ENCODE measurements around the gene NEB. TPM values are rescaled to one million over a fixed set of nuclear protein-coding genes. Genes with fewer than 3 reads are reported as not detected.

The NEB gene
- total and polyA plus RNA-seq, 2 experiments from 2014 or later = 0.40 to 1.2 TPM

DNA sequence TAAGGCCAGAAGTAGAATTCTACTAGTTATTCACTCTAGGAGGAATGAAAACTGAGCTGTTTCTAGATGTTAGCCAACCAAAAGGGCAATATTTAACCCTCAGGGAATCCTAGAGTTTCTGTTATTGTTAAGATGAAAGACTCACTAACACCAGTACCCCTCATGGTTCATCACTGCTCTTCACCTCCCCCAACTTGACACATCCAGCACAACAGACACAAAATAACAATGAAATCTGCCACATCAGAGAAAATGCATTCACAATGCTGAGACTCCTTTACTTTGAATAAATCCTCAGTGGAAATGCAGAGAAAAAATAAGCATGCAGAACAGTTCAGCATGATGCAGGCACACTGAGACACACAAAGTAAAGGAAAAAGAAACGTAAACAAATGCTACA, 213.3 kb downstream of the NEB start:
- Histone ChIP-seq H3K9me3 (ENCODE audit: low read depth) (no peaks in the 10 kb centered on the region), H3K36me3 (no peaks in the 10 kb centered on the region), H3K27ac (no peak overlapping the region), H3K4me3 (no peak overlapping the region), H3K27me3 (no peaks in the 10 kb centered on the region), H3K4me1 (ENCODE audit: low read depth) (no peaks in the 10 kb centered on the region)
- DNase-seq (ENCODE audit: low read depth in 1 of 2, low spot score in 1 of 2) = no peak
- TF ChIP-seq CTCF (IDR thresholded peaks at IDR 0.05; ENCODE audit: low read depth, low read length) = no peak

GRCh38 chr2:151518802-151519201, 215.5 kb downstream of the NEB start:
- no peaks in the 10 kb centered on the region for H3K9me3 ChIP-seq (ENCODE audit: low read depth)
- TF ChIP-seq CTCF (IDR thresholded peaks at IDR 0.05; ENCODE audit: low read depth, low read length) = no peak
- H3K27me3 ChIP-seq = no peaks in the 10 kb centered on the region
- no peaks in the 10 kb centered on the region for H3K36me3 ChIP-seq
- H3K27ac ChIP-seq = no peak overlapping the region
- no peaks in the 10 kb centered on the region for H3K4me1 ChIP-seq (ENCODE audit: low read depth)
- peak in 1 of 2 donors; percentile 6 for DNase-seq (ENCODE audit: low read depth in 1 of 2, low spot score in 1 of 2)
- H3K4me3 ChIP-seq = no peak overlapping the region

GRCh38 chr2:151508519-151508918, 225.8 kb downstream of the NEB start:
- no peak for TF ChIP-seq CTCF (IDR thresholded peaks at IDR 0.05; ENCODE audit: low read depth, low read length)
- no peak overlapping the region for H3K27ac ChIP-seq
- no peak for DNase-seq (ENCODE audit: low read depth in 1 of 2, low spot score in 1 of 2)
- no peak overlapping the region for H3K4me3 ChIP-seq
- H3K27me3 ChIP-seq = no peaks in the 10 kb centered on the region
- no peaks in the 10 kb centered on the region for H3K9me3 ChIP-seq (ENCODE audit: low read depth)
- no peaks in the 10 kb centered on the region for H3K4me1 ChIP-seq (ENCODE audit: low read depth)
- no peaks in the 10 kb centered on the region for H3K36me3 ChIP-seq

DNA sequence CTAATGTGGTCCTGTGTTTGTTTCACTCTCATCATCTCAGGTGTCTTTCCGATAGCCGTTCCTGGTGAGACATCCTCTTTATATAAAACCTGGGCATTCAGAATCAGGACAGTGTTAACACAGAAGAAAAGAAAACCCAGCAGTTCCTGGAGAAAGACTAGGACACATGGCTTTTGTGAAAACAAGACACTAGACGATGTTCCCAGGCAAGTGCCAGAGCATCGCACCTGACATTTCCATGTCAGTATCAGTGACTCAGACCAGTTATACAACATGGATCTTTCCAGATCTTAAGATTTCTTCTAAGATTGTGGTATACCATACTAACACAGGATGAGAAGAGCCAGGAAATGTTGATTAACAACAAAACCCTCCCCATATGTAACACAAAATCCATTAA, 228.1 kb downstream of the NEB start:
- TF ChIP-seq CTCF (IDR thresholded peaks at IDR 0.05; ENCODE audit: low read depth, low read length) = no peak
- H3K36me3 ChIP-seq = no peaks in the 10 kb centered on the region
- no peaks in the 10 kb centered on the region for H3K4me1 ChIP-seq (ENCODE audit: low read depth)
- DNase-seq (ENCODE audit: low read depth in 1 of 2, low spot score in 1 of 2) = no peak
- H3K9me3 ChIP-seq (ENCODE audit: low read depth) = no peaks in the 10 kb centered on the region
- H3K27me3 ChIP-seq = no peaks in the 10 kb centered on the region
- H3K27ac ChIP-seq = no peak overlapping the region
- no peak overlapping the region for H3K4me3 ChIP-seq

DNA sequence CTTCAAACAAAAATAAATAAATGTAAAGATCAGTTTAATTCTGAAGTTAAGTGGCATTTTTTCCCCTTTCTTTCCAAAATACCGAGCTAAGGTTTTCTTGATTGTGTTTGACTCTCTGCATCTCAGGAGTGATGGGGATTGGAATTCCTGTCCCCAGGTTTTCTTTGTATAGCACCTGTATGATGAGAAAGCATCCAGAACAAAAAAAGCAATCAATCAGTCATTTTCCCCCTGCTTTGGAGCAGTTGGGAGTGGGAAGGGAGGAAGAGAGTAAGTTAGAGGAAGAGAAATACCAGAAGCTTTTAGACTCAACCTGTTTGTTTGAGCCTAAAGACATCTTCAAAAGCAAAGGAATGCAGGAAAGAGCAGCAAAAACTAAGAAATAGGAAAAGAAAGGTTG, 236.1 kb downstream of the NEB start:
- no peak for TF ChIP-seq CTCF (IDR thresholded peaks at IDR 0.05; ENCODE audit: low read depth, low read length)
- no peaks in the 10 kb centered on the region for H3K27me3 ChIP-seq
- H3K9me3 ChIP-seq (ENCODE audit: low read depth) = no peaks in the 10 kb centered on the region
- no peaks in the 10 kb centered on the region for H3K4me1 ChIP-seq (ENCODE audit: low read depth)
- no peak overlapping the region for H3K27ac ChIP-seq
- H3K4me3 ChIP-seq = no peak overlapping the region
- no peak for DNase-seq (ENCODE audit: low read depth in 1 of 2, low spot score in 1 of 2)
- H3K36me3 ChIP-seq = no peaks in the 10 kb centered on the region

GRCh38 chr2:151491496-151491895, 242.8 kb downstream of the NEB start:
- H3K4me3 ChIP-seq = no peak overlapping the region
- no peak for DNase-seq (ENCODE audit: low read depth in 1 of 2, low spot score in 1 of 2)
- H3K9me3 ChIP-seq (ENCODE audit: low read depth) = no peaks in the 10 kb centered on the region
- TF ChIP-seq CTCF (IDR thresholded peaks at IDR 0.05; ENCODE audit: low read depth, low read length) = no peak
- H3K27ac ChIP-seq = no peak overlapping the region
- no peaks in the 10 kb centered on the region for H3K36me3 ChIP-seq
- no peaks in the 10 kb centered on the region for H3K27me3 ChIP-seq
- H3K4me1 ChIP-seq (ENCODE audit: low read depth) = no peaks in the 10 kb centered on the region
